CD4-positive, alpha-beta T cell treated with Interleukin-1 beta for 1 hour (primary cell): ENCODE results near the gene LRRC23.
"Not testable (repeated sequence)": the region's sequence is repeated elsewhere in the genome, so short reads cannot be mapped to it uniquely, and the experiment has no call there.

ENCODE experiments used
- DNase-seq, 2 donors: peaks; one replicate each; pipeline ENCODE4 v3.0.0-alpha.2; 2020 to 2022

LRRC23 gene

DNA sequence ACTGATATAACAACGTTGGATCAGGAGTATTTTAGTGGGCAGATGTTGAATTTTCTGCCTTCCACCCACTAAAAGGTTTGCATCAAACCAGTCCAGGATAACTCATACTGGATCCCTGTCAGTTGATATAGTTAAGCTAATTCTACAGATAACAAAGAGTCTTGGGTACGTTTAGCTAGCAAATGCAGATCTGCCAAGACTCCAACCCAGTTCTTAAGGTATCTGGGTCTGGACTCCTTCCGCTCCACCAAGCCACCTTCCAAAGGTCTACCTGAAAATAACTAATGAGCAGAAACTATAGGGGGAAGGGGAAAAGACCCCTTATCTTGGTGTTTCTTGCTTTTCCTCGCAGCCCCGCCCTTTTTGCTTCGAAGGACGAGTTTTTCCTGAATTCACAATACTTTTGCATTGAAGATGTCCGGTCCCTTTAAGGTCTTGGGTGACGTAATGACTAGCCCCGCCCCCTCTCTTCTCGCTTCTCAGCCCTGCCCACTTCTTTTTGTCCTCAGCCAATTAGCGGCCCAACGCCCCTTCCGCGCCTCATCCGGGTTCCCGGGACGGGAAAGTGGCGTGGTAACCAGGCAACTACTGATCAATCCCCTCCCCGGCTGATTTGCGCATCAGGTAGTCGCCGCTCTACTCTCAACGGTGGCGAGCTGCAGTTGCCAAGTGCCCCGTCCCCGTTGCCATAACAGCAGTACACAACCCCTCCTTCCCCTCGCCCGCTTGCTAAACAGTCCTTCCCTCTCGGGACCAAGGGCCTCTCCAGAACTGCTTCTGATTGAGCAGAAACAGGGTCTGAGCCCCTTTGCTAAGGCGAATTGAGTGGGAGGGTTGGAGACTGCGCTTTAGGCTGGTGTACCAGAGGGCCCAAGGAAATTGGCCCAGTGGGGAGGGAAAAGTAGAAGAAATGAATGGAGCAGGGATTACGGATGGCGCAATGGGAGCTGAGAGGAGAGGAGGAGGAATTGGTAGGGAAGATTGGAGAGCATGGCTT is at the start of gene LRRC23:
TSS of gene LRRC23 (plus strand) at position 543 of the 997 bp plus-strand sequence. CDS start 812 bp downstream, outside the sequence.
- DNase-seq, result peak; percentile 99

GRCh38 chr12:6855322-6855721 is 49.3 kb upstream of the LRRC23 start:
- no peak for DNase-seq

- no peak for DNase-seq
These were observed 45.8 kb upstream of the LRRC23 start for GRCh38 chr12:6858799-6859198.

GRCh38 chr12:6860116-6860515 is 44.5 kb upstream of the LRRC23 start:
- no peak for DNase-seq

DNA sequence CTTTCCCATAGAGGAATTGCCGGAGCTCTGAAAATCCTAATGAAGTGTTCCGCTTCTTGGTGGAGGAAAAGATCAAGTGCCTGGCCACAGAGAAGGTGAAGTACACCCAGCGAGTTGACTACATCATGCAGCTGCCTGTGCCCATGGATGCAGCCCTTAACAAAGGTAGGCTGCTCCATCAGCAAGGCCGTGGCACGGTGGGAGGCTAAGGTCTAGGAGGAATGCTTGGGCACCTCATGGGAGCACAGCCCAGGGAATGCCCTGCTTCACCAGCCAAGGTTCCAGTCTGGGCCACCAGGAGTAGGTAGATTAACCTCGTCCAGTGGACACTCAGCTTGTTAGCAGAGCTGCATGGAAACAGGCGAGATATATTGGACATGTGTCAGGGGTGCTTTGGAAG is 43.7 kb upstream of the LRRC23 start:
- DNase-seq, result no peak

DNA sequence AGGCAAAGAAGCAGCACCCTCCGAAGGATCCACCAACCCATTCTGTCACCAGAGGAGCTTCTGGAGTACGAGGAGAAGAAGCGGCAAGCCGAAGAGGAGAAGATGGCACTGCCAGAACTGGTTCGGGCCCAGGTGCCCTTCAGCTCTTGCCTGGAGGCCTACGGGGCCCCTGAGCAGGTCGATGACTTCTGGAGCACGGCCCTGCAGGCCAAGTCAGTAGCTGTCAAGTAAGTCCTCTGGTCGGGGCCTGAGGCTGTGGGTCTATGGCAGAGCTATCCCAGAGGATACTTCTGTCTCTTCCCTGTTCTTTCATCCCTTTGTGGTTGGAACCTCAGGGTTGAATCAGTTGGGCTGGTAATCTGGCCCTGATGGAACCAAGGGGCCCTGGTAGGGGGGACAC is 43.2 kb upstream of the LRRC23 start:
- no peak for DNase-seq

DNA sequence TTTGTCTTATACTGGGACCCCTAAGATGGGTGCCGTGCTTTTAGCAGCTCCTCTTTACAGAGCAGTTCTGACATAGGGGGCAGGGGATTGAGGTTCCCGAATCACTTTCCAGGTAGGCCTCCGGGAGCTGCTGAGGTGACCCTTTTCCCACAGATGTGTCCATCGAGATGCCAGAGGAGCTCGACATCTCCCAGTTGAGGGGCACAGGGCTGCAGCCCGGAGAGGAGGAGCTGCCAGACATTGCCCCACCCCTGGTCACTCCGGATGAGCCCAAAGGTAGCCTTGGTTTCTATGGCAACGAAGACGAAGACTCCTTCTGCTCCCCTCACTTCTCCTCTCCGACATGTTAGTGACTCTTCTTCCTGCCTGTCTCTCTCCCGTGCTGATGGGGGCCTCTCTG is 41.6 kb upstream of the LRRC23 start:
- no peak for DNase-seq

DNA sequence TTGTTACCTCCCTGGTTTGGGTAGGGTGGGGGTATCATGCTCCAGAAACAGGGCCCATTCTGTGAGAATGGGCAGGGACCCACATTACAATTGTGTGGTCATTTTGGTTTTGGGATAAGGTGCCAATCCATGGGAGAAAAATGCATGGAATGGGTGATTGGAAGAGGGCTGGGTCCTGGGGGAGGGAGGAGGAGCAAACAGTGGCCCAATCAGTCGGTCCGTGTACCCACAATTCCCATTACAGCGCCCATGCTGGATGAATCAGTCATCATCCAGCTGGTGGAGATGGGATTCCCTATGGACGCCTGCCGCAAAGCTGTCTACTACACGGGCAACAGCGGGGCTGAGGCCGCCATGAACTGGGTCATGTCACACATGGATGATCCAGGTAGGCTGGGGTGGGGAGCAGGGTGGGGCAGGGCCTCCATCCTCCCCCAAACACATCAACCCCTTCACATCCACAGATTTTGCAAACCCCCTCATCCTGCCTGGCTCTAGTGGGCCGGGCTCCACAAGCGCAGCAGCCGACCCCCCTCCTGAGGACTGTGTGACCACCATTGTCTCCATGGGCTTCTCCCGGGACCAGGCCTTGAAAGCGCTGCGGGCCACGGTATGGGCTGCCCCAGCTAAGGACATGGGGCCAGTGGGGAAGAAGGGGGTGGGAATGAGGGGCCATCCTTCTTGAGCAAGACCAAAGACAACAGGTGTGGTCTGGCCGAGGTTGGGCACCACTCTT is 40.9 kb upstream of the LRRC23 start:
- DNase-seq, result no peak

GRCh38 chr12:6865307-6865706 is 39.3 kb upstream of the LRRC23 start:
- not testable (repeated sequence) for DNase-seq

DNA sequence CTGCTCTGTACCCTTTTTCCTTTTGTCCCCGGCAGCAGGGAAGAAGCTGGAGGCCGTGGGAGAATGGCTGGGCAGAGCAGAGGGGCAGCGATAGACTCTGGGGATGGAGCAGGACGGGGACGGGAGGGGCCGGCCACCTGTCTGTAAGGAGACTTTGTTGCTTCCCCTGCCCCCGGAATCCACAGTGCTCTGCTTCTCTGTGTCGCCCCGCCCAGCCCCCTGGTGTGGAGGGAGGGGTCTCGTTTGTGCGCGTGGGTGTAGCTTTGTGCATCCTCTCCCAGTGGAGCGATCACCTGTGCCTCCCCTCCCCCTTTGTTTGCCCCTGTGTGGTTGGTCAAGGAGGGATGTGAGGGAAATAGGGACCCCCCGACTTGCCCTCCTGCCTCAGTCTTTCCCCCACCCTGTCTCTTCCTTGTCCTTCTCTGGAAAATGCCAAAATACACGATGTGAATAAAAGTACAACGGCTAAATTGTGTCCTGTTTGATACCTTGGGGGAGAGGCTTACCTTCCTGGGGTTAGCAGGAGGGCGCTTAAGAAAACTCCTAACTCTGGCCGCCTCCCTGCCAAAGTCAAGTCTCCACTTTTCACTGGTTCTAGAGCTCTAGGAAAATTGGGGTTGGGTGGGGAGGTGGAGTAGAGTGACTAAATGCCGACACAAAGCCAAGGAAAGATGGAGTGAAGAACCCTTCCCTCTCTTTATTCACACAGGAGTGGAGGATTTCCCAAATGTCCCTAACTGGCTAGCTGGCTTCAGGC is 38.3 kb upstream of the LRRC23 start:
- no peak for DNase-seq

DNA sequence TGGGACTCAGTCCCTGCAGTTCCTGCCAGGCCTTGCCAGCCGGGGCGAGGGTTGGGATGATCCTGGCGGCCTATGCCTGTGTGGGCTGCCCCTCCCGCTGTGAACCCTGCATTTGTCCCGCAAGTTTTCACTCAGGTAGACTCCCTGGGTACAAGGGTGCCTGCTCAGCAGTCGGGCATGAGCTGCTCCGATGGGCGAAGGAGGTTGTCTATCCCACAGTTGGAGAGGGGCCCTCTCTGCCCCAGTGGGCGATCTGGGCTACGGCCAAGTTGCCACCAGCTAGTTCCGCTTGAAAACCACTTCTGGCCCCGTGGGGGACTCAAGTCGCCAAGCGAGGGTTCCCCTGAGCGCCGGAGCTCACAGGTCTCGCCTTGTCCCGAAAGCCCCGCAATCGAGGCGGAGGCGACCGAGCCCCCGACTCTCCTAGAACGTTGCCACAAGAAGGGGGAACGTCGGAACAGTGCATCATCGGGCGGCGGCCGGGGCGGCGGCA is 37.7 kb upstream of the LRRC23 start:
- no peak for DNase-seq

- DNase-seq, result peak; percentile 85 to 87
These were observed 37.0 kb upstream of the LRRC23 start, which contains the start of gene TPI1 for GRCh38 chr12:6867413-6868210. Gene TPI1 (plus strand): TSS chr12:6867531. CDS start chr12:6867567, 36 bp downstream.

- peak in 1 of 2 donors; percentile 17 for DNase-seq
These were observed 36.2 kb upstream of the LRRC23 start for GRCh38 chr12:6868211-6869048.

DNA sequence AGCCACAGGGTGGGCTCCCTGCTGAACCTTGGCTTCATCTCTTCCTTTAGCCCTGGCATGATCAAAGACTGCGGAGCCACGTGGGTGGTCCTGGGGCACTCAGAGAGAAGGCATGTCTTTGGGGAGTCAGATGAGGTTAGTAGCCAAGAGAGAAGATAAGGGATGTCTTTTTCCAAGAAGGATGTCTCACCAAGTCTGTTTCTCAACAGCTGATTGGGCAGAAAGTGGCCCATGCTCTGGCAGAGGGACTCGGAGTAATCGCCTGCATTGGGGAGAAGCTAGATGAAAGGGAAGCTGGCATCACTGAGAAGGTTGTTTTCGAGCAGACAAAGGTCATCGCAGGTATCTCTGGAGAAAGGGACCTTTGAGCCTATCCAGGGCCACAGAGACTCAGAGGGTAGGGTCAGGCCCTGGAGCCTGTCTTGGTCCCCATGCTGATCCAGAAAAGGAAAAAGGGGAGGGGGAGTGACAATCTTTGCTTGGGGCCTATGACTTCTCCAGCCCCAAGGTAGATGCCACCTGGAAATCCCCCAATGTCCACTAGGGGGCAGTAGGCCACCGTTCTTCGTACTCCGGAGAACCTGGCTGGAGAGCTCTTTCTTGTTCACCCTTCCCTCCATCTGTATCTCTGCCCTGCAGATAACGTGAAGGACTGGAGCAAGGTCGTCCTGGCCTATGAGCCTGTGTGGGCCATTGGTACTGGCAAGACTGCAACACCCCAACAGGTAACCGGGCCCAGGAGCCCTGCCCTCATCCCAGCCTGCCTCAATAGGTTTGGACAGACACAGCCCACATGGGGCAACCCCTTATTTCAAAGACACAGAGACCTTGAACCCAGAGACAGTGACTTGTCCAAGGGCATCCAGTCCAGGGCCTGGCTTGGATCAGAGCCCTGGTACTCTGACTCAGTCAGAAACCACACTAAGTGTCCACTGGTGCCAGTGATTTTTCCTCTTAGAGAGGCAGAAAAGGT is 35.3 kb upstream of the LRRC23 start:
- DNase-seq, result peak; percentile 82 to 89

- DNase-seq, result not testable (repeated sequence)
These were observed 34.3 kb upstream of the LRRC23 start for GRCh38 chr12:6870304-6870703.

DNA sequence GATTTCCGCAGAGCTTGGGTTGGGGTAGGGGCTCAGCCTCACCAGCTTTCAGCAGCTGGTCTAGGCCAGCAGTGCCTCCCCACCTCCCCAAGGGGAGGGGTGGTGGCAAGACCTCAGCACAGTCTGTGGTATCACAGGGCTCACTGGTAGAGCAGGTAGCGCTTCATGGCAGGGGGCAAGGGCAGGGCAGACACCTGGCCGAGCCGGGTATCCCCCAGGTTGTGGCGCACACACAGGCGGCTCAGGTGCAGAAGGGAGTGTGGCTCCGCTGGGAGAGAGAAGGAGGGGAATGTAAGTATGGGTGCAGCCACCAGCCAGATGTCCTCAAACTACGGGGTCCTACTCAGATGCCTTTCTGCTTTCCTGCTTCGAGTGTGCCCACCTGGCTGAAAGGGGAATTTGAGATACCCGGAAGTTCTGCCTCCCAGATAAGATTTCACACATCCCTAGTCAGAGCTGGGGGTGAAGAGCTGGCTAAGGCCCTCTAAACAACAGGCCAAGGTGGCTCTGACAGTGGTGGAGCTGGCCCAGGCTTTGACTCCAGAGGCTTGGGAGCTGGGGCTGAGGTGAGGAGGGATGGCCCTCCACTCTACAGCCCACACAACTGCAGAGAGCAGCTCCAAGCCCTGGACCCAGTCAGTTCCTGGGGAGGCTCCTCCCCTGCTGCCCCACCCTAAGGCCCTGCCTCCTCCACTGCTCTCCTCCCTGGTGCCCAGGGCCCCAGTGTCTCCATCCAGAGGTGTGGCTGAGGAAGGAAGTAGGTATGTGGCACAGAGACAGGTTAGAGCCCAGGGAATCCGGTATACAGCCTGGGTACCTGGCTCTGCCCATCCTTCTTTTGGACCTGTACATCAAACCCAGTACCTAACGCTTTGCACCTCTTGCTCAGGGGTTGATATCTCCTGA is 33.3 kb upstream of the LRRC23 start:
- peak; percentile 15 to 41 for DNase-seq

GRCh38 chr12:6872073-6873048 is 32.3 kb upstream of the LRRC23 start:
- peak; percentile 84 to 88 for DNase-seq
